GM12801 (cell line): ENCODE measurements around the gene TMEM272.

Experiments used
- CTCF ChIP-seq: IDR thresholded peaks from one replicate; pipeline ENCODE4 v1.5.1; 2011; ENCODE audit warnings: control low read depth; ENCODE audit not compliant: insufficient read length; ENCODE audit errors: extremely low read depth

TMEM272 gene

GRCh38 chr13:51772781-51773180 is 72.2 kb downstream of the TMEM272 start:
- TF ChIP-seq CTCF = no peak

DNA sequence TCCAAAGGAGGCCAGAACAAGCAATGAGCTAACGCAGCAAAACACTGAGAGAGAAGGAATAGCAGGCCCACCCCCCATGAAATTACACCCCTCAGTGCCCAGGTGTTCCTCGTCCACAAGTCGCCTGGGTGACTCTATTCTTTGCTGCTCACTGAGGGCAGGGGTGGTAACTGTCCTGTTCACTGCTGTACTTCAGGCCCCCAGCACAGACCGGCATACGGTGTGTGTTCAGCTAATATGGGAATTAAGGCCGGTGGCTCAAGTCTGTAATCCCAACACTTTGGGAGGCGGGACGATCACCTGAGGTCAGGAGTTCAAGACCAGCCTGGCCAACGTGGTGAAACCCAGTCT is 72.9 kb downstream of the TMEM272 start:
- TF ChIP-seq CTCF = no peak

- no peak for TF ChIP-seq CTCF
Measured at GRCh38 chr13:51771418-51772104, 73.4 kb downstream of the TMEM272 start.

- no peak for TF ChIP-seq CTCF
Measured at GRCh38 chr13:51770681-51771417, 74.1 kb downstream of the TMEM272 start.

DNA sequence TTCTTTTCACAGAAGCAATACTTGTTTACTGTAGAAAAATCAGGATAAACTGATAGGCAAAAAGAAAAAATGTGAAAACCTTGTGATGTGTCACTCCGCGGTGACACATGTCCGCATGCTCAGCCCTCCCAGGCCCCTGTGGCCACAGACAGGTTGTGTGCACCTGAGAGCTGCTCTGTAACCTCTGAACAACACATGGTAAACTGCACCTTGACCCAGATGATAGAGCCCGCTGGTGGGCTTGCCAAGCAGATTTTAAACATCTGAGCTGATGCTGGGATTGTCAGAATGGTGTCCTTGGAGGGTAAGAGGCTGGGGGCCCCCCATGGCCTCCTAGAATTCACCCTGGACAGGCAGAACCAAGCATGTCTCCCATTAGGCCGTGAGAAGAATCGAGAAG is 74.8 kb downstream of the TMEM272 start:
- TF ChIP-seq CTCF = no peak

DNA sequence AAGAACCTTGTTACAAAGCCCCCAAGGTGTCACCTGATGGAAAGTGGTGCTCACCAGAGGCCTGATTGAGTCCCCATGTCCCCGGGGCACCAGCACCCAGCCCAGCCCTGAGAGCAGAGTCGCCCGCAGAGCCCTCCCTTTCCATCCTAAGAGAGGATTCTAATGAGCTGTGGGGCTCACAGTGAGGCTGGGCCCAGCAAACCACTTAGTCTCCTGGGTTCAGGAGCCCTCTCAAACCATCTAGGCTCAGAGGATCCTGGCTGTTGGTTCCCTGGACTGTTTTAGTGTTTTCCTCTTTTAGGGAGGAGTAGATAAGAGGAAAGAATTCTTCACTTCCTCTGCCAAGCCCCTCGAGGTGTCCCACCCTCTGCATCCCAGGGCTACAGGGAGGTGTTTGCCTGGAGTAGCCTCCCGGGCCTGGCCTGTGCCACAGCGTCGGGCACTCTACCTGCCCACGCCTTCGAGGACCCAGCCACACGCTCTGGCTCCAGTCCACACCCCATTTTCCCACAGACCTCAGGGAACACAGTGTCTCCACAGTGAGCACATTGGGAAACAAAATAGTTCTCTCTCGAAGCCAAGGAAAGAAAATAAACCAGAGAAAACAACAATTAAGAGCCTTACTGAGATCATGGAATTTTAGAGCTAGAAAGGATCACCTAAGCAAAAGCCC is 75.4 kb downstream of the TMEM272 start:
- no peak for TF ChIP-seq CTCF

DNA sequence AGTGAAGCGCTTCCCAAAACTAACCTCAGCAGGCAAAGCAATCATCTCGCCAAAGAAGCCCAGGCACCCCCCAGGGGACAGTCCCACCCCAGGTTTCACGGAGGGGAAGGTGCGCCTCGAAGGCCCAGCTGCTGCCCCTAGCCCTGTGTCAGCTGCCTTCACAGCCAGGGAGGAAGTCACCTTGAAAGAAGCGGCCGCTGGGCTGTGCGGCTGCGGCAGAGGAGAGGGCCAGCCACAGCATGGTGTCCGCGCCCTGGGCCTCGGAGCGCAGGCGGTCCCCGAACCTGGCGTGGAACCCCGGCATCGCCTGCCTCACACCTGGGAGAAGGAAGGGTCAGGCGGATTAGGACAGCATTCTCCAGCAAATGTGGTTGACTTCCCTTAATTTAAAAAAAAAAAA is 76.0 kb downstream of the TMEM272 start:
- no peak for TF ChIP-seq CTCF
